CD4-positive, alpha-beta T cell treated with Interleukin-15 for 4 hours (primary cell): ENCODE results near the gene SEPTIN11.
A peak's percentile ranks its signal among the peaks of the same experiment; 100 is the strongest.
"Not testable (repeated sequence)": the region's sequence is repeated elsewhere in the genome, so short reads cannot be mapped to it uniquely, and the experiment has no call there.

Experiments used
- DNase-seq: peaks from one replicate; pipeline ENCODE4 v3.0.0-alpha.2; 2020; ENCODE audit warnings: low spot score

The SEPTIN11 gene

DNA sequence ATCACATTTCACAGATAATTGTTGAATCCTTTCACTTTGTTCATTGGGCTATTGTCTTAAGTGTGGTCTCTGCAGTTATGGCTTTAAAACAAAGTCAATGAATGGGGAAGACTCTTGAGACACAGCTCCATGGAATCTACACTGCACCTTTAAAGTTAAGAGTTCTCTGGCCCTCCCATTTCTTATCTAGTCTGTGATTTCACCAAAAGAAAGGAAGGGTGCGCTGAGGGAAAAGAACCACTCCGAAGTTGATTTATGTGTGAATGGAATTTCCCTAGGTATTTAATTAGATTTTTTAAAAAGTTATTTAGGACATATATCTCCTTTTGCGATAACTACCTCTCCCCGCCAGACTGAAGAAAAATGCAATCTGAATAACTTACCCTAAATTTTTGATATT is 2.5 kb downstream of the SEPTIN11 start:
- no peak for DNase-seq

- DNase-seq, result no peak
Observed at GRCh38 chr4:76952656-76953582, 3.4 kb downstream of the SEPTIN11 start.

GRCh38 chr4:76953956-76954355 is 4.4 kb downstream of the SEPTIN11 start:
- no peak for DNase-seq

DNA sequence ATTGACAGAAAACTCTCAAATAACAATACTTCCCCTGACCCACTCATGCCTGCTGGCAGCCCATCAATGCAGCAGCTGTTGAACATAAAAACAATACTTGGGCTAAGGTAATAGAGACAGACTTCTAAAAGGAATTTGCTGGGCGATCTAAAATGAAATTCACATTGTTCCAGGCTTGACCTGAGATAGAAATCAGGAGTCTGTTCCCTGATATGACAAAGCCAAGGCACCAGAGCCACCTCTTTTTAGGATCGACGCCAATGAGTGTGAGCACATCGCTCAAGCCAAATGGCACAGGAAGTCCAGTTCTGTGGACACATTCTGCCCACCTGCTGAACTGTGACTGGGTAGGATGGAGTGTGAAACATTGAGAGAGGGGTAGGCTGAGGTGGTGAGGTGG is 4.9 kb downstream of the SEPTIN11 start:
- DNase-seq, result no peak

DNA sequence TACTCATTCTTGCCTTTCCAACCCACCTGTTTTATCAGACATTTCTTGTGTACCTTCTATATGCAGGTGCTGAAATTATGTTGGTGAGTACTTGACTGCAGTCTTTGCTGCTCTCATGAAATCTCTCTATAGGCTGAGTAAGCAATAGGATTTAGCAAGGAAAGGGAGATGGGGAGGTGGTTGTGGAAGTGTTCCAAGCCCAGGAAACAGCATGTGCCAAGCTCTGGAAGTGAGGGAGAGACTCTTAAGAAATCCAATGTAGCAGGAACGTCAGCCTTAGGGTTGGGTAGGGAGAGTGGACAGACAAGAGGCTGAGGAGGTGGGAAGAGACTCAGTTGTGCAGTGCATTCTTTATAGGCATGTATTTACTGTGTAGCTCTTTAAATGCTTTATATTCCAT is 5.6 kb downstream of the SEPTIN11 start:
- DNase-seq, result no peak

DNA sequence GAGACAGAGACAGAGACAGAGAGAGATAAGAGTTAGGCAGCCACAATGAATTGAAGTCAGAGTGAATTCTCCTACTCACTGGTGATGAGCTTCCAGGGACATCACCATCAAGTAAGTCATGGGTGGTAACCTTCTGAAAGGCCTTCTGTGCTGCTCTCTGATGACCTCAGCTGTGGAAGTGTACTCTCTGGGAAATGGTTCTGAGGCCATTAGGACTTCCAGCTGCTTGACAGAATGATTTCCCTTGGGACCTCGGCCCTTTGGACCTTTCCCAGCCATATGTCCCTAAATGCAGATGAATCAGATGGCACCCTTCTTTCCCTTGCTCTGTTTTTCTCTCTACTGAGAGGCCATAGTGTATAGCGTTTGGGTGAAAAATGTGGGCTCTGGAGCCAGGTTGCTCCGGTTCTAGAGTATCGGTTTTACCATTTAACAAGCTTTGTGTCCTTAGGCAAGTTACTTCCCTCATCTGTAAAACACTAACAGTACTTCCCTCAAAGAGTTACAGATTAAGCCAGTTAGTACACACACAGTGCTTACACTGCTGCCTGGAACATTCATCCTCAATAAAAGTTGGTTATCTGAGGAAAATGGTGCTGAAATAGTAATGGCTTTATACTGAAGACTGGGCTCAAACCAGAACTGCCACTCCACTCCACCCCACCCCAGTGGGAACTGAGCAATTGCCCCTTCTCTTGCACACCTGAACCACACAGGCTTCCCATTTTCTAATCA is 7.6 kb downstream of the SEPTIN11 start:
- DNase-seq, result no peak

DNA sequence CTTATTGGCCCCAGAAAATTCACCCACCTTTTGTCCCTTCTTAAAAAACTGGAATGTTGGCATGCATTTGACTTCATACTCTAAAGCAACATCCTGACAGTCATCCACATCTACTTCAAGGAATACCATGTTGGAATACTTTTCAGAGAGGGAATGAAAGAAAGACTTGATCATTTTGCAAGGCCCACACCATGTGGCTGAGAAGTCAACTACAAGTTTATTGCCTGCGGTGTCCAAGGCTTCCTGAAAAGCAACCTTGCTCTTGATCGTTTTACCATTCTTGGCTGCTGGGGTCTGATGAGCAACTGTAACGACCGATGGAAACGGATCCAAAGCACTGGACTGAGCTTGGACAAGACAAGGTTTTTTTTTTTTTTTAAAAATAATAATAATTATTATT is 9.3 kb downstream of the SEPTIN11 start:
- no peak for DNase-seq

GRCh38 chr4:76960014-76960413 is 10.5 kb downstream of the SEPTIN11 start:
- peak; percentile 13 for DNase-seq

GRCh38 chr4:76962406-76963130 is 13.0 kb downstream of the SEPTIN11 start:
- DNase-seq, result no peak

- DNase-seq, result no peak
Observed at GRCh38 chr4:76963131-76963750, 13.7 kb downstream of the SEPTIN11 start.

GRCh38 chr4:76963927-76964326 is 14.4 kb downstream of the SEPTIN11 start:
- DNase-seq, result not testable (repeated sequence)

DNA sequence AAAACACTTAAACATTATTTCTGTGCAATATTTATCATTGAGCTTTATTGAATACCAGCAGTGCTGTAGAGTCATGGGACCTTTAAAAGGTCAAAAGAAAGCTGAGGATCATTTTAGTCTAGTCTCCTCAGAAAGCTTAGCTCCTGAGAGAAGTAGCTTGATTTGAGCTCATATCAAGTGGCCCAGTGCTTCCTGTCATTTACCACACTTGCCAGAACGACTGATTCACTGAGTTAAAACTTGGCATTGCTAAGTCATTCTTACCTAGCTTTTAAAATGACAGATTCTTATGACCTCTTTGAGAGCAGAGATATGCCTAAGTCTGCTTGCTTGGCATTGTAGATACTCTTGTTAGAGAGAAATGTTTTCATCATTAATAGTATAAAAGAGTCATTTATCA is 15.2 kb downstream of the SEPTIN11 start:
- no peak for DNase-seq

DNA sequence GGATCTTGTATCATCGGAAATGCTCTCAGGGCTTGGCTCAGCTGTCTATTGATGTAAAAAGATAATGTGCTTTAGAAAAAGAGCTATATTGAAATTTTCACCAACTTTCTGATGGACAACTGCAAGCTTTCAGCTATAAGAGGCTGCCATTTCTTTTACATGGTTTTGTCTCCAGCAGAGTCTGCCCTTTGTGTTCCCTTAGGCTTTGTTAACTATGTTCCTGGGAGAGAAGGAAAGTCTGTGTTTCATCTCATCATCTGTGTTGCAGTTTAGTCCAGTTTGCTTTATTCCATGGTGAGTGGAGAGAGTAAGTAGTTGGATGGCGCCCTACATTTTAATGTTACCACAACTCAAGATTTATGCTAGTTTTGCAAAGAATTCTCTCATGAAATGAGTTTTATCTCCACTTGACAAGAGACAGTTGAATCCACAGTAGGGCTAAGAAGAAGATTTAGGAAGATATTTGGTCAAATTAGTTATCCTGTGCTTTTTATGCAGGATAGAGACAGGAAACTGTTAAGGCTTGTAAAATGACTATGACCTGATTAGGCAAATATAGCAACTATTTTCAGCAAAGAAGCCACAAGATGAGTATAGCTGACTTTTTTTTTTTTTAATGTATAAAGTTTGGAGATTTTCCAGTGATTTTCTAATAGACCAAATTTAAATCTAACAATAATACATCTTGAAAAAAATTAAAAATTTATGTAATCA is 16.5 kb downstream of the SEPTIN11 start:
- DNase-seq, result no peak

DNA sequence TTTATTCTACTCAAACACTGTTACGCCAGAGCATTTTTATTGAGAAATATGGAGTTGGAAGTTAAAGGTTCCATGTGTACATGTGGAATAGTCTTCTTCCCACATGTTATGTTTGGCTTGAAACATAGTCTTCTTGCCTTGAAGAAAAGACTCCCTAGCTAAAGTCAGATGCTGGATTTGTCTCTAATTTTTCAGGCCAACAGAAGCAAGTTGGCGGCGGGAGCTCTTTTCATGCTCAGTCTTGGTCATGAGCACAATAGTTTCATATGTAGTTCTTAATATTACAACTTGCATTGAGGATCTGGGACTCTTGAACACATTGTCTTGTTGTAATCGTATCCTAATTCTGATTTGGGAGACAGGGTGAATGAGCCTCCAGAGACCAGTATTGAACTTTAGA is 19.4 kb downstream of the SEPTIN11 start:
- DNase-seq, result no peak

DNA sequence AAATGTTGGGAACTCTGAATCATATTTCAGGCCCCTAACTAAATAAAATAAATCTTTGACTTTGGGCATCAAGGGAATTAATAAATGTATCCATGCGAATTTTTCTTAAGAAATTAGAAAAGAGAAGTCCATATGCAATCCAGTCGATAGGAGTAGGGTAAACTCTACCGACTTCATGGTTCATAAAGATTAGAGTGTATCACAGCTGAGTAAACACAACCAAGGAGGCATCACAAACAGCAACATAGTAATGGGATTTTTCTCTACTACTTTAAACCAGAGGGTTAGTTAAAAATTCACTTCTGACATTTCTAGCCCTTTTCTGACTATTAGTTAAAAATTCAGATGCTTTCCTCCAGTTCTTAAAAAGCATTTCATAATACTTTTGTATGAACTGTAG is 19.9 kb downstream of the SEPTIN11 start:
- DNase-seq, result no peak

DNA sequence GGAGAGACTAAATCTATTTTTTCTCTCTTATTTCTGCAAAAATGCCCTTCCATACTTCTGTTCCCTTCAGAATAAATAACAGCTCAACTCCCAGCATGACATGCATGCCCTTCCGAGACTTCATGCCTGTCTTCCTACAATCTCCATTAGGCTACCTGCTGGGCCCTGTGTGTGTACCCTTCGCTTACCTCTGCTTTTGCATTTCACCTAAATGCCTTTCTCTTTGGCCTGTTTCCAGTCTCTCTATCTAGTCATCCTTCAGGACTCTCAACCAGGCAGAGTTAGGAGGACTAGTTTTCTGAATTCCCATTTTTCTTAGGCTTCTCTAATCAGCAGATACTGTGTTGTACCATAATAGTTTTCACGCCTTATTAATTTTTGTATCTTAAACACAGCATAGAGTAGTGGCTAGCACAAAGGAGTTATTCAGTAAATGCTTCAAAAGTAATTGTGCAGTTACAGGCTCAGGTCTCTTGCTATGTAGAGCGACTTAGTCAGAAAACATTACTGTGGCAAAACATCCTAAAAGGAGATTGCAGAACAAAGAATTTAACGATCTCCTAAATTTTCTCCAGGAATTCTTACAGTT is 20.5 kb downstream of the SEPTIN11 start:
- DNase-seq, result no peak

DNA sequence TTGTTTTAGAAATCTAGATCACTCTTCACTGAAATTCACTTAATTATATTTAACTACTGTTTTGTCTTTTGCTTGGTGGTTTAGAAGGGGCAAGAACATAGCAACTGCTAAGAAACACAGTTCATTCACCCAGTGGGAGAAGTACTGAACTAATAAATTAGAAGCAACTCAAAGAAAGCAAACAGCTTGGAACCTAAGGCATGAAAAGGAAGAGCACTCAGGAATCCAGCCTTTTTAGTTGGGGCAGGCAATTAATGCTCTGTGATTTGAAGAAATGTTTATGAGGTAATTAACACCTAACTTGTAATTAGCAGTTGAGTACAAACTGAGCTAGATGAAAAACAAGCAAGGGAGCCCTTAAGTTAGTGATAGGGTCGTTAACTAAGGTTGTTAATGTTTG is 22.8 kb downstream of the SEPTIN11 start:
- no peak for DNase-seq

DNA sequence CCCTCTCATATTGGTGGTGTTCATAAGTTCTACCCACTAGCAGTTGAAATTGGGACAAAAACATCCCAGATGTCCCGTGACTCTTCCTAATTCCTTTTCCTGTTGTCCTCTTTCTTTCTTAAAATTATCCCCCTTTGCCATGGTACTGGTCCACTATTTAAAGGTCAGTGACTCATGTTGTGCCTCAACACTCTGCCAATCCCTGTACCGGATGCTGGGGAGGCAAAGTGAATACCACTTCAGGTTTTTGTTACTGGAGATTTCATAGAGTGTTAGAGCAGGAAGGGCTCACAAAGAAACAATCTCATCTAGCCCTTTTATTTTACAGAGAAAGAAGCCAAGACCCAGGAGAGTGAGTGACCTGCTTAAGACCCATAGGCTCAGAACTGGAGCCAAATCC is 24.6 kb downstream of the SEPTIN11 start:
- DNase-seq, result no peak

GRCh38 chr4:76977113-76977512 is 27.6 kb downstream of the SEPTIN11 start:
- no peak for DNase-seq

DNA sequence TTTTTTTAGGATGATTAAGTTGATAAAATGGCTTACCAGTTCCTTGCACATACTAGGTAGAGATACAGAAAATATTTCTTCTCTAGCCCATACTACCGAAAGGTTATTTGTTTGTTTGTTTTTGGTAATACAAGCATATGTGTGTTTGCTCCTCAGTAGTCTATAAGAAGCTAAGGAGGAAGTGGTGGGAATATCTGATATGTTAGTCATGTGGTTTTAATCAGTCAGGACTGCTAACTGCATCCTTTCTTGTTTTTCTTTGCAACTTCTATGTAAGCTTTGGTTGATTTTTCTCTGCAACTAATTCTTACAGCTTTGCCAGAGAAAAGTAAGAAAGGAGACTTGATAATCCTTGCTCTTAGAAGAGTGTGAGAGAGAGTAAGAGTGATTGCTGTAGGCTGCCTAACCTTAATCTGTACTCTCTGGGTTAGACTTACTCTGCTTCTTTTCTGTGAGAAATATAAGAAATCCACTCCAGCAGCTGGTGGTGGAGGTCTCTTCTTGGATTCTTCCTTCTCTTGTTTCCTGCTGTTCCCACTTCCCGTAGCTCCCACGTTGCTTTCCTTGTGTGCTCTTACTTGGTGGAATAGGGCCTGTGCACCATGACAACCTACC is 28.3 kb downstream of the SEPTIN11 start:
- DNase-seq, result no peak

DNA sequence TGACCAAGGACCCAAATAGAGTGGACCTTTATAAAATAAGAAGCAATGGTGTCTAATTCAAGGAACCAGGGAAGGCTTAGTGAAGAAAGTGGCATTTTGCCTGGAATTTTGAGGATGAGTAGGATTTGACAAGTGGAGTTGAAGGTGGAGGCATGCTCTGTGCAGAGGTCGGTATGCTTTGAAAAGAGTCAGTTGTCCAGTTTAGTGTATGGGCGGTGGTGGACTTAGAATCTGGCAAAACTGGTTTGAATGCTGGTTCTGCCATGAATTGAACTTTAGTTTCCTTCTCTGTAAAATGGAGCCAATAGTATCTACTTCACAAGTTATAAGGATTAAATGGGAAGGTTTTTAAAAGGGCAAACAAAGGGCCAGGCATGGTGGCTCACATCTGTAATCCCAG is 29.7 kb downstream of the SEPTIN11 start:
- no peak for DNase-seq
